BE2C (cell line): Measurements from ENCODE around the gene ADAM15.
A peak's percentile ranks its signal among the peaks of the same experiment; 100 is the strongest.

Experiments used
- DNase-seq: peaks from one replicate; pipeline ENCODE4 v3.0.0-alpha.2; 2020
- H3K27me3 ChIP-seq: fragments of 250-450 bp; sonication (Bioruptor Pico); 2 replicates; pipeline ENCODE4 v1.5.1; 2020; ENCODE audit warnings: mild to moderate bottlenecking
- H3K36me3 ChIP-seq: fragments of 250-450 bp; sonication (Bioruptor Pico); 2 replicates; pipeline ENCODE4 v1.5.1; 2020; ENCODE audit warnings: mild to moderate bottlenecking
- H3K4me1 ChIP-seq: fragments of 250-450 bp; sonication (Bioruptor Pico); 2 replicates; pipeline ENCODE4 v1.5.1; 2020
- H3K4me3 ChIP-seq: 2 replicates; pipeline ENCODE4 v1.5.1; 2011; ENCODE audit warnings: low read depth, low read length
- H3K9me3 ChIP-seq: fragments of 250-450 bp; sonication (Bioruptor Pico); 2 replicates; pipeline ENCODE4 v1.5.1; 2020
- CTCF ChIP-seq: IDR thresholded peaks from 2 replicates; pipeline ENCODE4 v1.5.1; 2012; ENCODE audit warnings: mild to moderate bottlenecking, low read depth, low read length

The ADAM15 gene

GRCh38 chr1:155003766-155004351 is 47.3 kb upstream of the ADAM15 start:
- no peaks in the 10 kb centered on the region for H3K27me3 ChIP-seq
- no peaks in the 10 kb centered on the region for H3K9me3 ChIP-seq
- H3K36me3 ChIP-seq = no peaks in the 10 kb centered on the region
- no peak for DNase-seq
- TF ChIP-seq CTCF = no peak
- H3K4me3 ChIP-seq = peak overlapping the region; percentile 91
- peaks cover 8% of the 10 kb centered on the region for H3K4me1 ChIP-seq

- Histone ChIP-seq H3K9me3 (no peaks in the 10 kb centered on the region), H3K4me3 (peak overlapping the region; percentile 91), H3K27me3 (no peaks in the 10 kb centered on the region), H3K36me3 (no peaks in the 10 kb centered on the region), H3K4me1 (peaks cover 7% of the 10 kb centered on the region; the same call in 1 of the 2 replicates)
- no peak for TF ChIP-seq CTCF
- DNase-seq = no peak
Observed at GRCh38 chr1:155004352-155005075, 46.6 kb upstream of the ADAM15 start.

GRCh38 chr1:155005076-155006011 is 45.8 kb upstream of the ADAM15 start:
- Histone ChIP-seq H3K36me3 (no peaks in the 10 kb centered on the region), H3K4me3 (no peak overlapping the region), H3K27me3 (no peaks in the 10 kb centered on the region), H3K4me1 (peaks cover 7% of the 10 kb centered on the region; the same call in 1 of the 2 replicates), H3K9me3 (no peaks in the 10 kb centered on the region)
- DNase-seq = no peak
- no peak for TF ChIP-seq CTCF

GRCh38 chr1:155006601-155007101 is 44.5 kb upstream of the ADAM15 start:
- TF ChIP-seq CTCF = no peak
- Histone ChIP-seq H3K27me3 (no peaks in the 10 kb centered on the region), H3K36me3 (no peaks in the 10 kb centered on the region), H3K4me3 (no peak overlapping the region), H3K9me3 (no peaks in the 10 kb centered on the region), H3K4me1 (peaks cover 15% of the 10 kb centered on the region)
- DNase-seq = no peak

- no peak for TF ChIP-seq CTCF
- no peak for DNase-seq
- peaks cover 20% of the 10 kb centered on the region for H3K4me1 ChIP-seq
- no peaks in the 10 kb centered on the region for H3K27me3 ChIP-seq
- H3K4me3 ChIP-seq = no peak overlapping the region
- no peaks in the 10 kb centered on the region for H3K36me3 ChIP-seq
- no peaks in the 10 kb centered on the region for H3K9me3 ChIP-seq
Observed at GRCh38 chr1:155007251-155007828, 43.8 kb upstream of the ADAM15 start.
